T follicular helper cell (primary cell): ENCODE data around the gene FLNC.
A peak's percentile ranks its signal among the peaks of the same experiment; 100 is the strongest.

Experiments
- DNase-seq: peaks from one replicate; pipeline ENCODE4 v3.0.0-alpha.2; 2020; ENCODE audit warnings: low read depth

The FLNC gene

GRCh38 chr7:128865303-128865702, 35.1 kb downstream of the FLNC start:
- DNase-seq: no peak

GRCh38 chr7:128865996-128866877, 36.0 kb downstream of the FLNC start:
- no peak for DNase-seq

- DNase-seq: no peak
Measured at GRCh38 chr7:128867241-128867640, 37.0 kb downstream of the FLNC start.

GRCh38 chr7:128867842-128868623, 37.8 kb downstream of the FLNC start:
- no peak for DNase-seq

GRCh38 chr7:128868624-128869137, 38.5 kb downstream of the FLNC start:
- no peak for DNase-seq

- DNase-seq: peak; percentile 10
Measured at GRCh38 chr7:128869138-128869943, 39.1 kb downstream of the FLNC start.

GRCh38 chr7:128869944-128870285, 39.7 kb downstream of the FLNC start:
- DNase-seq: no peak

GRCh38 chr7:128871050-128871449, 40.8 kb downstream of the FLNC start:
- DNase-seq: no peak

GRCh38 chr7:128872394-128872824, 42.2 kb downstream of the FLNC start:
- no peak for DNase-seq

- DNase-seq: no peak
Measured at GRCh38 chr7:128873234-128873633, 43.0 kb downstream of the FLNC start.

- DNase-seq: no peak
Measured at GRCh38 chr7:128874140-128875031, 44.2 kb downstream of the FLNC start.

- no peak for DNase-seq
Measured at GRCh38 chr7:128875523-128875948, 45.3 kb downstream of the FLNC start.

GRCh38 chr7:128876127-128876526, 45.9 kb downstream of the FLNC start:
- DNase-seq: no peak

GRCh38 chr7:128876586-128876977, 46.4 kb downstream of the FLNC start:
- no peak for DNase-seq

GRCh38 chr7:128876978-128877755, 47.0 kb downstream of the FLNC start:
- no peak for DNase-seq

- DNase-seq: no peak
Measured at GRCh38 chr7:128877756-128878120, 47.5 kb downstream of the FLNC start.

GRCh38 chr7:128878226-128879105, 48.3 kb downstream of the FLNC start:
- DNase-seq: no peak

GRCh38 chr7:128879461-128879938, 49.3 kb downstream of the FLNC start:
- no peak for DNase-seq
